ENCODE results near the gene TCP11.
A peak's percentile ranks its signal among the peaks of the same experiment; 100 is the strongest.

DNA sequence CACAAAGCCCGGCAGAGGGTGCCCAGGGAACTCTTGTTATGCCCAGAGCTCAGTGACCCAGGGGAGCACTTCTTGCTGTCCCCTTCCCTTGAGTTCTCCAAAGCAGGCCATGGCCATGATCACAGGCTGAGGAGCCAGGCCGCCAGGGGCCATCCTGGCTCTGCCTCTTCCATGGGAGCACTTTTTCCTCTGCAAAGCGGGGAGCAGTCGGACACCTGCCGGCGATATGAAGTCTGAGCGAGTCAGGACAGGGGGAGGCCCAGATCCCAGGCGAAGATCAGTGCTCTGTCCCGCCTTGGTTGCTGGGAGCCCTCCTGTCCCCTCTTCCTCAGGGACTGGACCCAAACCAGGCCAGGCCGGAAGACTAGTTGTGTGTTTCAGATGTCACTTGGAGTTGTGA is 67.9 kb downstream of the TCP11 start:
- no peak for TF ChIP-seq POLR2A (IDR thresholded peaks at IDR 0.05)
- TF ChIP-seq, protein P1, sequence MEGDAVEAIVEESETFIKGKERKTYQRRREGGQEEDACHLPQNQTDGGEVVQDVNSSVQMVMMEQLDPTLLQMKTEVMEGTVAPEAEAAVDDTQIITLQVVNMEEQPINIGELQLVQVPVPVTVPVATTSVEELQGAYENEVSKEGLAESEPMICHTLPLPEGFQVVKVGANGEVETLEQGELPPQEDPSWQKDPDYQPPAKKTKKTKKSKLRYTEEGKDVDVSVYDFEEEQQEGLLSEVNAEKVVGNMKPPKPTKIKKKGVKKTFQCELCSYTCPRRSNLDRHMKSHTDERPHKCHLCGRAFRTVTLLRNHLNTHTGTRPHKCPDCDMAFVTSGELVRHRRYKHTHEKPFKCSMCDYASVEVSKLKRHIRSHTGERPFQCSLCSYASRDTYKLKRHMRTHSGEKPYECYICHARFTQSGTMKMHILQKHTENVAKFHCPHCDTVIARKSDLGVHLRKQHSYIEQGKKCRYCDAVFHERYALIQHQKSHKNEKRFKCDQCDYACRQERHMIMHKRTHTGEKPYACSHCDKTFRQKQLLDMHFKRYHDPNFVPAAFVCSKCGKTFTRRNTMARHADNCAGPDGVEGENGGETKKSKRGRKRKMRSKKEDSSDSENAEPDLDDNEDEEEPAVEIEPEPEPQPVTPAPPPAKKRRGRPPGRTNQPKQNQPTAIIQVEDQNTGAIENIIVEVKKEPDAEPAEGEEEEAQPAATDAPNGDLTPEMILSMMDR (IDR thresholded peaks at IDR 0.05 in 8 of 11, conservative IDR thresholded peaks at IDR 0.05 in 3 of 11) = no peak
- peak in 1 of 3 donors; percentile 21 for TF ChIP-seq POLR2AphosphoS5 (IDR thresholded peaks at IDR 0.05)
